Measurements from ENCODE around the gene TELO2. TPM values are rescaled to one million over a fixed set of nuclear protein-coding genes. Genes with fewer than 3 reads are reported as not detected.
A peak's percentile ranks its signal among the peaks of the same experiment; 100 is the strongest.

The TELO2 gene
- total RNA-seq, 1 experiment from 2014 or later, result 9.0 TPM

DNA sequence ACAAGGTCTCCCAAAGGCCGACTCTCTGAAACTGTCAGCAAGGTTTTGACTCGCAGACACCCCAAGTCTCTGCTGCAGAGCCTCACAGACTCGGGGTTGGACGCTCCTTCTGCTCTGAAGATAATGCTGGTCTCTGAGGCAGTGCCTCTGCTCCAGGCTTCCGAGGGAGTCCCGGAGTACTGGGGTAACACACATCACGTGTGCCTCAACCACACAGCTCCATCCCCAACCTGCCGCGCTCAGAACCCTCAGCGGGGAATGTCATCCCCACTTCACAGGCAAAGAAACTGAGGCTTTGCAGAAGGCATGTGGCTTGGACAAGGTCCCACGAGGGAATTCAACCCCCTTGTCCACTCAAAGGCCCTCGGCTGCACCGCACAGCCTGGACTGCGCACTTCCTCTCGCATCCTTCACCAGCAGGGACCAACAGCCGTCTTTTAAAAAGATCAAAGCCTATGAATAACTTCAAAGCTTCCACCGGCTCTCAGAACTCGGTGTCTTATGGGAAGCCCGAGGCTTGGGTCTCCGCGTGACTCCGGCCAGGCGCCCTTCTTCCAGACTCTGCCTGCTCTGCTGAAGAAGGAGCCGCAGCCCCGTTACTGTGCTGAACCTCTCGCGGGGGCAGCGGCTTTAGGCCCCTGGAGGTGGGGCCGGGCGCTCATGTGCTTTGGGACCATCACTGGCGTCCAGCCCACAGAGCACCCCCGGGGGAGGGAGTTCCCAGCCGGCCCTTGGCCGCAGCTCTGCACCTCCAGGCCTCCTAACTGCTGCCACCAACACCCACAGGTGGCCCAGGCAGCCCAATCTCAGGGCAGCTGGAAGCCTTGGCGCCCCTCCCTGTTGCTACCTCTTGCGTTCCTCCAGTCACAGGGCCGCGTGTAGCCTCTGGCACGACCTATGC lies 42.5 kb downstream of the TELO2 start:
- no peak for DNase-seq (ENCODE audit: low read depth)

DNA sequence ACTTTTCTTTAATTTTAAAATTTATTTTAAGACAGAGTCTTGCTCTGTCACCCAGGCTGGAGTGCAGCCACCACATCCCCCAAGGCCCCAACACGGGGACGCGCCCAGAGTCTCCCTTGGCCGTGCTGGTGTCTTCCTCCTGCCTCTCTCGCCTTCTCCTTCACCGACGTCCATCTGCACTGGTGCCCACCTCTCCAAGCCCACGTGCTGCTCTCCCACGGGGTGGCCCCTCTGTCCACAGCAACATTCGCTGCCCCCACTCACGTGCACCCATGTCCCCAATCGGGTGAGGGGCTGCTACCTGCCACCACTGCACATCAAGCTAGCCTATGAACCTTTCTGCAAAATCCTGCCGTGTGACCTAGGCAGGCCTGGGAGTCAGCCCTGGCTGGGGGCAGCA lies 43.4 kb downstream of the TELO2 start:
- DNase-seq (ENCODE audit: low read depth), result no peak

DNA sequence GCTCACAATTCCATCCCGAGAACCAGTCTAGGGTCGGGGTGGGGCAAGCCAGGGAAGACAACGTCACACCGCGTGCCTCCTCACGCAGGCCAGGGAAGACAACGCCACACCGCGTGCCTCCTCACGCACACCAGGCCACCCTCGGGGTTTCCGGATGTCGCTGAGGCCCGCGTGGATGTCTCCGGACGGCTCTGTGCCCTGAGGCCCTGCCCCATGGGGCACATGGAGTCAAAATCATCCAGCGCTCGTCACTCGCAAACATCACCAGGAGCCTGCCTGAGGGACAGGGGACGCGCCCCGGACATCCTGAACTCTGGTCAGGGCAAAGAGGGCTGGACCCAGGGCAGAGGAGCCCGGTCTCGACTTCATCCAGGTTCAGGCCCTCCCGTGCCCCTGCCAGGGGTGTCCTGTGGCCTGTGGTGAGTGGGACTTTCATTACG lies 44.0 kb downstream of the TELO2 start:
- no peak for DNase-seq (ENCODE audit: low read depth)

DNA sequence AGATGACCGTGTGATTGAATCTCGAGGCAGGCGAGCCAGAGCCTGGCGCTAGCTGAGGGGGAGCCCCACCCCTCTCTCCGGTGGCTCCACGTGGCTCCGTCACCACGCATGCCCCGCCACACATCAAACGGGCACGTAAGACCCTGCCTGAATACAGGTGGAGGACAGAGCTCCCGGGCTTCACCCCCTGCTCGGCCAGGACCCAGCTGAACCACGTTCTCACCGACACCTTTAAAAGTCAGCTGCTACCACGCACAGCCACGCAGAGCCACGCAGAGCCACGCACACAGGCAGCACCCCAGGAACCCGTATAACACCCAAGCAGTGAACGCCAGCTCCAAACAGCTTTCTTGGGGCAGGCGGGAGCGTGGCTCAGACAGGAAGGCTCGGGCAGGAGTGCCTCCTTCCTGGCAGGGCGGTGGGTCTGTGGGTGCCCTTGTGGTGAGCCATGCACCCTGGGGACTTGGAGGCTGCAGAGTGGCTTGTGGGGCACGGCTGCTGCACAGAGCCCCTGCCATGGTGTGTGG lies 44.7 kb downstream of the TELO2 start:
- DNase-seq (ENCODE audit: low read depth), result no peak

DNA sequence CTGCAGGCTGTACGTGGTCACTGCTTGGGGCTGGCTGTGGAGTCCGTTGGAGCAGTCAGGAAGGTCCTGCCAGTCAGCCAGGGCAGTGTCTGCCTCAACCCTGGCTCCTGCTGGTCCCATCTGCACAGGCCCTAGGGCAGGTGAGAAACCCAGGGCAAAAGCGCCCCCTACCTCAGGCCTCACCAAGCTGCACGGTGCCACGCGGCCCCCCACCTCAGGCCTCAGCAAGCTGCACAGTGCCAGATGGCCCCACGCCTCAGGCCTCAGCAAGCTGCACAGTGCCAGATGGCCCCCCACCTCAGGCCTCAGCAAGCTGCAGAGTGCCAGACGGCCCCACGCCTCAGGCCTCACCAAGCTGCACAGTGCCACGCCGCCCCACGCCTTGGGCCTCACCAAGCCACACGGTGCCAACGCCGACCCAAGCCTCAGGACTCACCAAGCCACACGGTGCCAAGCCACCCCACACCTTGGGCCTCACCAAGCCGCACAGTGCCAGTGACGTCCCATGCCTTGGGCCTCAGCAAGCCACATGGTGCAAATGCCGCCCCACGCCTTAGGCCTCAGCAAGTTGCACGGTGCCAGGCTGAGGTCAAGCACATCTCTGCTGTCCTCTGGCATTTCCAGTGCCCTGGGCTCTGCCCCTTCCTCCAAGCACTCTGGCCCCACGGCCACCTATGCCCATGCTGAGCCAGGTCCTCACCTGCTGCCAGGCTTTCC lies 45.8 kb downstream of the TELO2 start:
- no peak for DNase-seq (ENCODE audit: low read depth)

DNA sequence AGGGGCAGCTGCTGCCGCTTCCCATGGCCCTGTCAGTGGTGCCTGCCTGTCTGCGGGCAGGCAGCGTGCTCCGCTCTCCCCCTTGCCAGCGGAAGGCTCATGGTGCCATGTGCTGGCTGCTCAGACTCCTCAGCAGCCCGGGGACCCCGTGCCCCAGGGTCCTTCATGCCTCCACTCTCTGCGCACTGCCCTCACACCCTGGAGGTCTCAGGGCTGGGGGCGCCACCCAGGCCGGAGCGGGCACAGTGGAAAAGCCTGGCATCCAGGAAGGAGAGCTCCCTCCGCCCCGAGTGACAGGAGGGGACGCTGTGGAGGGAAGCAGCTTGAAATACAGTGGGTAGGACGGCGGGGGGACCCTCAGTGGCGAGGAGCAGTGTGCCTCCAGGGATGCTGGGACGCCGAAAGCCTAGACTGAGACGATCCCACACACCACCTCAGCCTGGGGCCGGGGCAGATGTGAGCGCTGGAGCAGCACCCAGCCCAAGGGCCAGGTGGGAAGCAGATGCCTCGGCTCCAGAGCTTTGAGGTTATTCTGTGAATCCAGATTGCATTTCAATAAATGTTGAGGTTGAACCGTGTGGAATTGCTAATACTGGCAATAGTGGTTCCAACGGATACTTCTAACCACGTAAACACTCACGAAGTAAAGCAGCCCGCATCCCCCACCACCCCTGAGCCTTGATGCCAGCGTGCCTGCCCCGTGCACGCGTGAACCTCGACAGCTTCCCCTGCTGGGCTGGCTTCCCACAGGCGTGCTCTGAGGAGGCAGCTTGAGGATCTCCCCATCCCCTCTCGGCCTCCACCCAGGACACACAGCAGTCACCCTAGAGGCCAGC lies 46.8 kb downstream of the TELO2 start:
- no peak for DNase-seq (ENCODE audit: low read depth)

DNA sequence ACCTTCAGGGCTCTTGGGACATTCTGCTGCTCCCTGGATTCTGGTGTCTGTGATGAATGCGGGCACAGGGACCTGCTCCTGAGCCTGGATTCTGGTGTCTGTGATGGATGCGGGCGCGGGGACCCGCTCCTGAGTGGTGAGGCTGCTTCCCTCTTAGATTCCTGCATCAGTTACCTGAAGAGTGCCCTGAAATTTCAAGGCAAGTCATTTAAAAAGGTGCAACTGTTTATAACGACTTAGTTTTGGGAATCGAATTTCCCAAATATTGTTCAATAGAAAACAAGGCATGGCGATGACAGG lies 47.3 kb downstream of the TELO2 start:
- DNase-seq (ENCODE audit: low read depth), result no peak

DNA sequence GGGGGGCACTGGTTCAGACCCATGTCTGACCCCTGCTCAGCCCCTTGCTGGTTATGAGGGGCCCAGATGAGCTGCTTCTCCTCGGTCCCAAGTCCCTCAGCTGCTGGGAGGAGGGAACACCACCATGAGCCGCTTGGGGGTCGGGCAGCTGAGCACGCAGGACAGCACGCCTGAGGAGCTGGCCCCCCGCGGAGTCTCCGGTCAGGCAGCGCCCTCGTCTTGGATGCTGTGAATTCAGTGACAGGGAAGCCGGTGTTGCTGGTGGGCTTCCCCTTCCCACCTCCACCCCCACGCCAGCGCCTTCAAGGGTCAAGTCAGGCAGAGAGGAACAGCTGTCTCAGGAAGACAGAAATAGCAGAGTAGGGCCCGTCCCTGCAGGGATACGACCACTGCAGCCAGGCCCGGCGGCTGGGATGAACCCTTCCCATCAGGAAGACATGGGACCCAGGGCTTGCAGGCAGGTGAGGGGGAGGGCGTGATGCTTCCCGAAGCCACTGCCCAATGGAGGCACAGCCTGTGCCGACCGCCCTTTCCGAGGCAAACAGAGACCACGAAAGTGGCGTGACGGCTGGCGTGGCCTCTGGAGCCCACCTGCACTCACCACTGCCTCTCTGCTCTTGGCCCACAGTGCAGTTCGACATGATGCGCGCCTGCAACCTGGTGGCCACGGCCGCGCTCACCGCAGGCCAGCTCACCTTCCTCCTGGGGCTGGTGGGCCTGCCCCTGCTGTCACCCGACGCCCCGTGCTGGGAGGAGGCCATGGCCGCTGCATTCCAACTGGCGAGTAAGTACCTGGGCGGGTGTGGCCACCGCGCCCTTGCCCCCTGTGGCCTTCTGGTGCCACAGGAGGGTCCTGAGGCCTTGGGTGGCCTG lies 48.4 kb downstream of the TELO2 start:
- no peak for DNase-seq (ENCODE audit: low read depth)

DNA sequence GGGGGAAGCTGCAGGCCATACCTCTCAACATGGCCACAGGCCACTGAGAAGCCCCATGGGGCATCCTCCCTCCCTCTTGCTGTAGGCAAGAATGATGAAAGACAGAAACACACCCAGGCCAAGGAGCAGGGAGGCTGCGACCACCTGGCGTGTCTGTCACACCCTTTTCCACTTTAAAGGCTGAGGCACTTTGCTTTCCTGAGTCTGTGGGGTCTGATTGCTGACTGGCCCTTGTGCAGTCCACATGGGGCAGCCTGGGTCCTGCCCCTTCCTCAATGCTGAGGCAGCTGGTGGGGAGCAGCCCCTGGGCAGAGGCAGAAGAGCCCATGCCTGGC lies 49.0 kb downstream of the TELO2 start:
- DNase-seq (ENCODE audit: low read depth), result no peak

DNA sequence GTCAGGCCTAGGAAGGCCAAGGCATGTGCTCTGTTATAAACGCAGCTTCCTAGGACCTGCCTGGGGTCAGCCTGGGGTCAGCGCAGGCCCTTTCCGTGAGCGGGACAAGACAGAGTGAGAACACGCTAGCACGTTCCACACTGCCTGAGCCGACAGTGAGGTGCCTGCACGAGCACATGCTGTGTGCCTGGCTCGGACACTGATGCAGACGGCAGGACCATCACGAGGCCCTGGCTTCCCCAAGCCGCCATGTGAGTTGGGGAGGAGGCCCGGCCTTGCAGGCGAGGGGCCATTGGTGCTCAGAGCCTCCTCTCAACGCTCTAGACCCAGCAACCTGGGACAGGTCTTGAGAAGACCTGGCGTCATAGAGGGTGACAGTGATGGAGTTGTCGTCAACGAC lies 49.4 kb downstream of the TELO2 start:
- DNase-seq (ENCODE audit: low read depth), result no peak

DNA sequence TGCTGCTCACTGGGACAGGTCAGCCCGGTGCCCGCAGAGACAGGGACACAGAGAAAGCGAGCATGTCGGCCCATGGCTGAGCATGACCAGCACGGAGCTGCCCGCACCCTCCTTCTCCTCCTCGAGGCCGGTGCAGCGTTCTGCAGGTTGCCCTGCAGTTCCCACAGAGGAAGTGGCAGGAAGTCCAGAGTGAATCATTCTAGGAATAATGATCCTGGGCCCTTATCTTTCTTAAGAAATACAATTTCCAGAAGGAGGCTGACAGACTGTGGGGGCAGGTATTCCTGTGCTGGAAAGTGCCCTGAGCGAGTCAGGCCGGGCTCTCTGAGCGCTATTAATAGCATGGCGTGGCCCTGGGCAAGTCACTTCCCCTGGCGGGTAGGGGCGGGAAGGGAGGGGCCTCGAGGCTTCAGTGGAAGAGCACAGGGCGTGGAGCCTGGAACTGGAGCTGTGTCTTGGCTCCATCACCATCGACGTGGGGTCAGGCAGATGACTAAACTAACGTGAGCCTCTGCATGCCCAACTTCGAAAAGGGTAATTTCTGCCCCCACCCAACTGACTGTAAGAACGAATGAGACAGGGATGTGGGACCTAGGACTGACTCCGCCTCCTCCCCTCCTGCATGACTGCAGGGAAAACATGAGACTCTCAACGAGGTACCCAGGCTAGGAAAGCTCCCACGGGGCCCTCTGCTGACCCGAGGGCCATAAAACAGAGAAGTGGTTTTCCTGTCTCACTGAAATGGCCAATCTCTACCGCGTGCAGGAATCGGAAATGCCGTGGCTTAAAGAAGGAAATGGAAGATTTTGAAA lies 50.1 kb downstream of the TELO2 start:
- peak; percentile 87 for DNase-seq (ENCODE audit: low read depth)

DNA sequence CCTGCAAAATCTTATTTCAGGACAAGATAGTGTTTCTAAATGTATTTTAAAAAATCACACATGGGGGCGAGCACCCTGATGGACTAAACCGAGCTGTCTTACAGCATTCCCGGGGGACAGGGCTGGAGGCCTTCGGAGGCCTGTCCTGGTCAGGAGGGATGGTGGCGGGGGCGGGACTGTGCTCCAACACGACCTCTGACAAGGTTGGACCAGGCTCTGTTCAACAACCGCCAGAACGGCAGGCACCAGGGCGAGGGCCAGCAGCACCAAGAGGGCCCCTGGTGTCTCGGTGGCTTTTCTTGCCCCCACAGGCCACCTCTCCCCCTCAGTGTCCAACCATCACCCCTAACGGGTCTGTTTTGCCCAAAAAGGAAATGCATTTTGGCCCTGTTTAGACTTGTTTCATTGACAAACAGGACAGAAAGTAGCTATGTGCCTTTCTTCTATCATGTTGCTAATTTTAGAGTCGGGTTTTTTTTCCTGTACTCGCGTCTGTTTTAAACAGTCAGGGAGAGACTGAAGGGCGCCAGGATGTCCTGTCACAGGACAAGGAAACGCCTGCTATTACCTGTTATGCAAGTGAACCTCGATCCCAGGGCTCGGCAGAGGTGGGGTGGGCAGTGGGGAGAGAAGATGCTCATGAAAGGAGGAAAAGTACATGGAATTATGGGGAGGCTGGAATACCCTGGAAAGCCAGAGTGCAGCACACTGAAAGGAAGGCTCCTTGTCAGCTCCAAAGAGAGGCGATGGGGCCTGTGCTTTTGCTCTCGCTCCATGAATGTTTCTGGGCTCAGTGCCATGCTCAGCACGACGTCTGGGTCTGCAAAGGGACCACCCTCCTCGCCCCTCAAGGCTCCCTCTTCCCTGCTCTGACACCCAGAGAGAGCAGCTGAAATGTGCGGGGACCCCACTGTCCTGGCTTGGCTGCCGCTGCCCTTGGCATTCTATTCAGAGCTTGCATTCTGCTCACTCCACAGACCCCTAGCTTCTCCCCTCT lies 52.2 kb downstream of the TELO2 start:
- DNase-seq (ENCODE audit: low read depth), result no peak

DNA sequence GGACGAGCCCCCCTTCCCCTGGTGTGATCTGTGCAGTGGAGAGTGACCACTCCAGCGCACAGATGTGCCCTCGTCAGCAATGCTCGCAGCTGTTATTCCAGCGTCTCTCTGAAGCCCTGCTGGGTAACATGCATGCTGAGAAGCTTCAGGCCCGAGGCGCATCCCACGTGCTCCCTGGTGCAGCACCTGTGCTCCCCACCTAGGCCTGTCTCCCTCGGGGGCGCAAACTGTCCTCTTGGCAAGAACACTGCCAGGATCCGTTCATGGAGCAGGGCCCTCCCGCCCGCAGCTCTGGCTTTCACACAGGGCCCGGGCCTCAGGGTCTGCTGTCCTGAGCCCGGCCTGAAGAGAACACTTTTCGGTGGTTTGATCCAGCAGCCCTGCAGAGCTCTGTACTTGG lies 53.3 kb downstream of the TELO2 start:
- no peak for DNase-seq (ENCODE audit: low read depth)

DNA sequence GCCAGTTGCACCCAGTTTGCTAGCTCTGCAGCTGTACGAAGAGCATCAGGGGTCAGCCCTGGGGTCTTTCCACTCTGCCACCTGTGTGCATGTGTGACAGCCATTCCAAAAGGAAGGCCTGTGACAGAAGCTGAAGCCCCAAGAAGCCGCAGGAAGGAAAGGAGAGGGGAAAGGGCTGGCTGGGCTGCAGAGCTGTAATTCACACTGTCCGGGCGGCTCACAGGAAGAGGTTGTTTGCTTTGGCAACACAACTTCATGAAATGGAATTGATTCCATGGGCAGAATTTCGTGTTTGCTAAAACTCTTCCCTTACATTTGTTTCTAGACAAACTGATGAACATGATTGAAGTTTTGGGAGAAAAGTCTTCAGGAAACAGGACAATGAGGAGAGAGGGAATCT lies 55.1 kb downstream of the TELO2 start:
- DNase-seq (ENCODE audit: low read depth), result no peak

DNA sequence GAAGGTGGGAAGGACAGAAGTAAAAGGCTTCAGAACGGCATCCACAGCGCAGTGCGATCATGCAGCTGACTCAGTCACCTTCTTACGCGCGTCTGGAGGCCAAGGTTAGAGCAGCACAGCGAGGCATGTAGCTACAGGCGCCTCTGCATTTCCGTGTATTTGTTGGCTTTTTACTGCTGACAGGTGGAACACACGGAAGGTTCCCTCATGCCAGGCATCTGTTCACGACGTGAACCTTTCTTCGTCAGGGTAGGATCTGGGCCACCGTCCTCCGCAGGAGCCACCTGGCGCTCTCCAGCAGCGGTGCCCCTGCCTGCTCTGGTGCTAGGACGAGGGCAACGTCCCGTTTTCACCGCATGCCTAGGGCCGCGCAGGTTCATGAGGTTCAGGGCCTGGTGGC lies 55.6 kb downstream of the TELO2 start:
- no peak for DNase-seq (ENCODE audit: low read depth)

DNA sequence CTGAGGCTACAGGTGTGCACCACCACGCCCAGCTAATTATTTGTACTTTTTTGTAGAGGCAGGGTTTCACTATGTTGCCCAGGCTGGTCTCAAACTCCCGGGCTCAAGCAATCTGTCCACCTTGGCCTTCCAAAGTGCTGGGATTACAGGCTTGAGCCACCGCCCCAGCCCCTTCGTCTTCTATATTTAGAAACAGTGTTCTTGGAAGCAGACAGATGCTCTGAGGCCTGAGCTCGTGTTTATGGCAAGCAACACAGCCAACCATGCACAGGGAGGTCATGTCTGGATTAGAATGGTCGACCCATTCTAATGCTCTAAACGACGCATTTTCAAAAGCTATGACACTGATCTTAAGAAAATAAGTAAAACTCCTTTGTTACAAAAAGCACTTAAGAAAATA lies 56.9 kb downstream of the TELO2 start:
- DNase-seq (ENCODE audit: low read depth), result no peak

DNA sequence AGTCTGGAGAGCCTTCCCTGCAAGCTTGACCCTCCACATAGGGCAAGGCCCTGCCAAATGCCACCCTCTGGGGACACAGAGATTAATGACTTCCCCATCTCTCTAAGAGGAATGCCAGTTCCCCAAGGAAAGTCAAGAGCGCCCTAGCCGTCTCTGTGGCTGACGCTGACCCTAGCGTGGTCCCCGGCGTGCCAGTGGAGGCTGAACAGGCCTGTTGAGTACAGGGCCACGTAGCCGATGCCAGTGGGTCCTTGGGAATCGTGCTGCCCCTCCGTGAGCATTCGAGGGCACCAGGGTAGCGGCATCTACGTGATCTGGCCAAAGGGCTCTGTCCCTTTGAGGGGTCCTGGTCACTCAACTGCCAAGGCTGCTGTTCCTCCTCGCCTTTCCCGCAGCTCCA lies 57.5 kb downstream of the TELO2 start:
- no peak for DNase-seq (ENCODE audit: low read depth)

DNA sequence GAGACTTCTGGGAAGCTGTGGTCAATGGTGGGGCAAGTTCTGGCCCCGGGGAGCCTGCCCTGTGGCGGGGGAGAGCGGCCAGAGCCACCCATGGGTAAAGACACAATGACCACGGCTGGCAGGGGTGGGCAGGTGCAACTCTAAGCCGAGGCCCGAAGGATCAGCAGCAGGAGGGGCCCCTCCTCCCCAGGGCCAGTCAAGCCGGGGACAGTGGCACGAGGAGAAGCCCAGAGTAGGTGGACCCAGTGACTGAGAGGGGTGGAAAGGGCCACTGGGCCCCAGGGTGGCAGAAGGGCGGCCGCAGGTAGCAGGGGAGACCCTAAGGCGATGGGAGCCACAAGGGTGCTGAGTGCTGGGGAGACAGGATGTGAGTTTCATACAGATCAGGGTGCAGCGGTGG lies 58.0 kb downstream of the TELO2 start:
- DNase-seq (ENCODE audit: low read depth), result no peak

DNA sequence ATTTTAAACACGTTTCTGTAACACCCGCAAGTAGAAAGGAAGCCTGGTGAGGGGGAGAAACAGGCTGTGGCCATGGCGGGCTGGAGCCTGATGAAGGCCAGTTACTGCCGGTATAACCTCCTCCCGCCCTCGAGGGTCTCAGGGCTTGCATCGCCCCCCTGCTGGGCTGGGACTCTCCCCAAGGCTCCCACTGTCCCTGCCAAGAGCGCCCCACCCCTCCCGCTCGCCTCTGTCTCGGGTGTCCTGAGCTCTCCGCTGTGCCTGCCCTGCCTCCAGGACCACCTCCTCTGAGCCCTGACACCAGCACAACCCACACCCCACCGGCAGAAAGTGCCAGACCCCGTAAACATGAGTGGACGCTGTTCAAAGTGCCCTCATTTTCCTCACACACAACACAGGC lies 59.0 kb downstream of the TELO2 start:
- DNase-seq (ENCODE audit: low read depth), result no peak
